MCF 10A (cell line): ENCODE results near the gene DENND4B. TPM values are rescaled to one million over a fixed set of nuclear protein-coding genes. Genes with fewer than 3 reads are reported as not detected.

Source experiments
- BruUV-seq: library from RNA; stranded (reverse); fragments of 400-500 nt; replicated peaks from 2 replicates; lab custom pipeline; 2021; lab: Mats Ljungman, UMichigan
- CTCF ChIA-PET: fragments of 300-600 bp; sonication (Branson Sonifier 250); formaldehyde crosslinking; extraction: SDS; loops from one replicate; lab custom pipeline; 2021; ENCODE audit warnings: antibody characterized with exemption, inconsistent platforms; lab: Yijun Ruan, JAX
- POLR2A ChIA-PET: fragments of 300-600, 350-650 bp; sonication (Branson Sonifier 250); formaldehyde crosslinking; extraction: SDS; loops from one replicate; lab custom pipeline; 2020; ENCODE audit warnings: antibody characterized with exemption, inconsistent platforms; lab: Yijun Ruan, JAX
- DNase-seq: peaks from one replicate; pipeline ENCODE4 v3.0.0-alpha.2; 2018; ENCODE audit not compliant: unreplicated experiment
- H3K27ac Mint-ChIP-seq: one replicate; pipeline ENCODE4 v1.8.0; 2022; ENCODE audit warnings: mild to moderate bottlenecking, low read depth, mixed read lengths; ENCODE audit not compliant: unreplicated experiment
- H3K27me3 Mint-ChIP-seq: one replicate; pipeline ENCODE4 v1.8.0; 2022; ENCODE audit warnings: mixed read lengths; ENCODE audit not compliant: insufficient read depth, unreplicated experiment
- H3K36me3 Mint-ChIP-seq: one replicate; pipeline ENCODE4 v1.8.0; 2022; ENCODE audit warnings: mild to moderate bottlenecking, moderate library complexity, mixed read lengths; ENCODE audit not compliant: insufficient read depth, unreplicated experiment
- H3K4me1 Mint-ChIP-seq: one replicate; pipeline ENCODE4 v1.8.0; 2022; ENCODE audit warnings: mixed read lengths; ENCODE audit not compliant: insufficient read depth, unreplicated experiment
- H3K4me3 Mint-ChIP-seq: one replicate; pipeline ENCODE4 v1.8.0; 2022; ENCODE audit warnings: mild to moderate bottlenecking, moderate library complexity, mixed read lengths; ENCODE audit not compliant: unreplicated experiment
- H3K9me3 Mint-ChIP-seq: one replicate; pipeline ENCODE4 v1.8.0; 2022; ENCODE audit warnings: mixed read lengths; ENCODE audit not compliant: unreplicated experiment
- CTCF ChIP-seq: fragments of 200-600 bp; IDR thresholded peaks from one replicate; pipeline ENCODE4 v1.8.0; 2022; ENCODE audit warnings: antibody characterized with exemption, mild to moderate bottlenecking; ENCODE audit not compliant: unreplicated experiment
- intact Hi-C: fragments of 100-400 bp; cut with micrococcal nuclease; formaldehyde crosslinking; loops from 2 replicates; pipeline ENCODE4 v1.14.1; 2022
- total RNA-seq: library from RNA; stranded (reverse); gene quantifications from 2 replicates; pipeline ENCODE4 v1.2.3, GENCODE V29; 2022

DENND4B gene
- total RNA-seq, 1 experiment from 2014 or later: 59.6 TPM

- Mint-ChIP-seq H3K4me3 (no peak overlapping the region), H3K9me3 (no peaks in the 10 kb centered on the region), H3K27ac (no peak overlapping the region), H3K36me3 (peaks cover 43% of the 10 kb centered on the region), H3K4me1 (peaks cover 21% of the 10 kb centered on the region), H3K27me3 (no peaks in the 10 kb centered on the region)
- no TSS peak for BruUV-seq
- ChIA-PET CTCF (interaction anchor here (0.6 to 2.7 kb wide), 4 partner anchors 24 to 146 kb away, joined by 3 to 21 read pairs (median 4); partner anchors contain the start of gene RAB13), POLR2A (interaction anchor here (0.9 to 4.4 kb wide), 2 partner anchors 20 to 111 kb away, joined by 3 to 117 read pairs; partner anchors contain the start of gene GATAD2B)
- intact Hi-C loops: no loop called here
- TF ChIP-seq CTCF: no peak
- DNase-seq: no peak
These were observed 3.6 kb downstream of the DENND4B start for GRCh38 chr1:153942766-153943549.

GRCh38 chr1:153941826-153942725 is 4.4 kb downstream of the DENND4B start:
- TF ChIP-seq CTCF: no peak
- ChIA-PET CTCF (no interaction called here), POLR2A (no interaction called here)
- H3K4me3 Mint-ChIP-seq: no peak overlapping the region
- DNase-seq: no peak
- intact Hi-C loops: no loop called here
- peaks cover 20% of the 10 kb centered on the region for H3K4me1 Mint-ChIP-seq
- H3K27me3 Mint-ChIP-seq: no peaks in the 10 kb centered on the region
- no peak overlapping the region for H3K27ac Mint-ChIP-seq
- no TSS peak for BruUV-seq
- peaks cover 48% of the 10 kb centered on the region for H3K36me3 Mint-ChIP-seq
- H3K9me3 Mint-ChIP-seq: no peaks in the 10 kb centered on the region

GRCh38 chr1:153940756-153941155 is 5.8 kb downstream of the DENND4B start:
- peaks cover 52% of the 10 kb centered on the region for H3K36me3 Mint-ChIP-seq
- no peak for DNase-seq
- H3K27me3 Mint-ChIP-seq: no peaks in the 10 kb centered on the region
- intact Hi-C loops: no loop called here
- TF ChIP-seq CTCF: no peak
- peaks cover 15% of the 10 kb centered on the region for H3K4me1 Mint-ChIP-seq
- no peaks in the 10 kb centered on the region for H3K9me3 Mint-ChIP-seq
- ChIA-PET POLR2A (interaction anchor here (0.7 to 2.8 kb wide), 6 partner anchors 12 to 157 kb away, joined by 3 to 9 read pairs (median 6); partner anchors contain the start of genes GATAD2B and SLC39A1), CTCF (interaction anchor here (1.3 to 1.8 kb wide), 2 partner anchors 120 to 144 kb away, joined by 3 to 11 read pairs; no protein-coding TSS in a partner anchor)
- no peak overlapping the region for H3K4me3 Mint-ChIP-seq
- BruUV-seq: no TSS peak
- H3K27ac Mint-ChIP-seq: no peak overlapping the region

GRCh38 chr1:153939476-153939875 is 7.0 kb downstream of the DENND4B start:
- H3K27me3 Mint-ChIP-seq: no peaks in the 10 kb centered on the region
- peaks cover 65% of the 10 kb centered on the region for H3K36me3 Mint-ChIP-seq
- ChIA-PET CTCF (interaction anchor here (0.6 to 1.8 kb wide), 3 partner anchors 48 to 325 kb away, joined by 3 to 11 read pairs (median 4); no protein-coding TSS in a partner anchor), POLR2A (interaction anchor here (1.3 to 2.8 kb wide), 6 partner anchors 11 to 156 kb away, joined by 3 to 9 read pairs (median 6); partner anchors contain the start of genes GATAD2B, RPS27 and SLC39A1)
- no peak for TF ChIP-seq CTCF
- no peak for DNase-seq
- no TSS peak for BruUV-seq
- H3K4me3 Mint-ChIP-seq: no peak overlapping the region
- no peaks in the 10 kb centered on the region for H3K9me3 Mint-ChIP-seq
- intact Hi-C loops: no loop called here
- no peak overlapping the region for H3K27ac Mint-ChIP-seq
- H3K4me1 Mint-ChIP-seq: peaks cover 3% of the 10 kb centered on the region
